HFFc6 (cell line): ENCODE data around the gene ASTN2. TPM values are rescaled to one million over a fixed set of nuclear protein-coding genes. Genes with fewer than 3 reads are reported as not detected.

ENCODE experiments used
- DNase-seq: peaks from one replicate; pipeline ENCODE4 v3.0.0-alpha.2; 2018
- H3K27ac Mint-ChIP-seq: 2 replicates; pipeline ENCODE4 v1.8.0; 2020; ENCODE audit warnings: mild to moderate bottlenecking, mixed read lengths
- H3K27me3 Mint-ChIP-seq: 2 replicates; pipeline ENCODE4 v1.8.0; 2021; ENCODE audit warnings: mild to moderate bottlenecking, moderate library complexity, mixed read lengths; ENCODE audit not compliant: insufficient read depth
- H3K36me3 Mint-ChIP-seq: 2 replicates; pipeline ENCODE4 v1.8.0; 2021; ENCODE audit warnings: low read depth, mixed read lengths
- H3K4me1 Mint-ChIP-seq: 2 replicates; pipeline ENCODE4 v1.8.0; 2020; ENCODE audit warnings: low read depth, mixed read lengths
- H3K4me3 Mint-ChIP-seq: 2 replicates; pipeline ENCODE4 v1.8.0; 2020; ENCODE audit warnings: mild to moderate bottlenecking, moderate library complexity, mixed read lengths
- H3K9me3 Mint-ChIP-seq: 2 replicates; pipeline ENCODE4 v1.8.0; 2020; ENCODE audit warnings: mild to moderate bottlenecking, mixed read lengths
- total RNA-seq, 6 experiments: library from RNA; stranded (reverse); fragmentation: NEBNext Ultra II Directional; extraction: Animal tissue kit (Norgen Biotek cat#: 25700); gene quantifications; 2 replicates in 1 of 6; 3 replicates in 5 of 6; pipeline ENCODE4 v1.2.3, GENCODE V29; 2021
- TF ChIP-seq, protein P1 (sequence below): fragments of 200-600 bp; sonication (generic); IDR thresholded peaks from 2 replicates; pipeline ENCODE4 v1.5.0; 2021; ENCODE audit warnings: antibody characterized with exemption, mild to moderate bottlenecking

Gene ASTN2
- total RNA-seq, 6 experiments from 2014 or later = 7.3 to 9.7 (median 8.3) TPM

DNA sequence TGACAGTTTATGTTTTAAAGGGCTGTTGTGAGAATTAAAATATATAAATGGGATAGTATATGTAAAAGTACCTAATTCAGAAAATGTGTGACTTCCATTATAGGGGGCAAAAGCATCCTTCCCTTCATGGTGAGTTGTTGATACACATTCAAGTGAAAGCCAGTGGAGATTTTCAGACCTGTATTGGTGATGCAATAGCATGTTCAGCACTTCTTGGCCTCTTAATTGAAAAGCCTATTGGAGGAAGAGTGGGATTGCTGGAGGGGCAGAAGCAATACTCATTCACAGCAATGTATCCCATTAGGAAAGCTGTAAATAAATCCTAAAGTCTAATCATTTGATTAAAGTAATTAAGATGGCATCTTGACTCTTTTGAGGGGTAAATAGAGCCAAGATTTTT, 710.4 kb downstream of the ASTN2 start:
- Mint-ChIP-seq H3K4me3 (no peak overlapping the region), H3K27ac (no peak overlapping the region), H3K9me3 (no peaks in the 10 kb centered on the region), H3K36me3 (peaks cover 32% of the 10 kb centered on the region), H3K4me1 (peaks cover 60% of the 10 kb centered on the region), H3K27me3 (no peaks in the 10 kb centered on the region)
- TF ChIP-seq, protein P1, sequence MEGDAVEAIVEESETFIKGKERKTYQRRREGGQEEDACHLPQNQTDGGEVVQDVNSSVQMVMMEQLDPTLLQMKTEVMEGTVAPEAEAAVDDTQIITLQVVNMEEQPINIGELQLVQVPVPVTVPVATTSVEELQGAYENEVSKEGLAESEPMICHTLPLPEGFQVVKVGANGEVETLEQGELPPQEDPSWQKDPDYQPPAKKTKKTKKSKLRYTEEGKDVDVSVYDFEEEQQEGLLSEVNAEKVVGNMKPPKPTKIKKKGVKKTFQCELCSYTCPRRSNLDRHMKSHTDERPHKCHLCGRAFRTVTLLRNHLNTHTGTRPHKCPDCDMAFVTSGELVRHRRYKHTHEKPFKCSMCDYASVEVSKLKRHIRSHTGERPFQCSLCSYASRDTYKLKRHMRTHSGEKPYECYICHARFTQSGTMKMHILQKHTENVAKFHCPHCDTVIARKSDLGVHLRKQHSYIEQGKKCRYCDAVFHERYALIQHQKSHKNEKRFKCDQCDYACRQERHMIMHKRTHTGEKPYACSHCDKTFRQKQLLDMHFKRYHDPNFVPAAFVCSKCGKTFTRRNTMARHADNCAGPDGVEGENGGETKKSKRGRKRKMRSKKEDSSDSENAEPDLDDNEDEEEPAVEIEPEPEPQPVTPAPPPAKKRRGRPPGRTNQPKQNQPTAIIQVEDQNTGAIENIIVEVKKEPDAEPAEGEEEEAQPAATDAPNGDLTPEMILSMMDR = no peak
- DNase-seq = no peak

- Mint-ChIP-seq H3K27me3 (no peaks in the 10 kb centered on the region), H3K36me3 (peaks cover 38% of the 10 kb centered on the region), H3K27ac (no peak overlapping the region), H3K4me1 (peaks cover 60% of the 10 kb centered on the region), H3K4me3 (no peak overlapping the region), H3K9me3 (no peaks in the 10 kb centered on the region)
- DNase-seq = no peak
- TF ChIP-seq, protein P1 = no peak
Observed at GRCh38 chr9:116703634-116704033, 711.2 kb downstream of the ASTN2 start.

DNA sequence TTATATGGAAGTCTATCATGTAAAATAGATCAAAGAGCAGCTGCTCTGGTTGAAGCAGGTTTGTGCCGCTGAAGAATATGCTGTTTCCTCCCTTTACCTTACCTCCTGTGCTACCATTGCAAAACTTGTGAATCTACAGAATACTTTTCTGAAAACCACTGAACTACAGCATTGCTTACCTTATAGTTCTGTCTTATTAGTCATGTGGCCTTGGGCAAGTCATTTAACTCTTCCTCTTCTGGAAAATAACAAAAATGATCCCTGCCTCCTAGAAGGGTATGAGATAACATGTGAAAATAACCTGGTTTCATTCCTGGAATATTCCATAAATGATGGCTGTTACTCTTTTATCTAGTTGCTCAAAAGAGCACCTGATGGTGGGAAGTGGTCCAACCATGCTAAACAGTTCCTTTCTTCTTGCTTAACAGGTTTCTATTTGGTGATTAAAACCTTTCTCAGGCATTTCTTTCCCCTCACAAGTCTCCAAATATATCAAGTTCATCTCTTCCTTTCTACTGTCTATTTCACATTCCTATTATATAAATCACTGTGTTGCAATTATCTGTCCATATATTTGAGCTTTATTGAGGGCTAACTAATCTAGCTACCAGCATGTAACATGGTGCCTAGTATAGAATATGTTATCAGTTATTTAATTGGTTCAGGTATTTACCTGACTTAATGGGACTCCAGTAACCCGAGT, 712.8 kb downstream of the ASTN2 start:
- Mint-ChIP-seq H3K27me3 (no peaks in the 10 kb centered on the region), H3K27ac (peak overlapping the region; percentile 57), H3K9me3 (no peaks in the 10 kb centered on the region), H3K4me3 (0 out of 2 replicates have a peak overlapping the region, but pooled peaks have one; percentile 13), H3K36me3 (peaks cover 48% of the 10 kb centered on the region), H3K4me1 (peaks cover 64% of the 10 kb centered on the region)
- TF ChIP-seq, protein P1 = no peak
- DNase-seq = no peak

GRCh38 chr9:116700882-116701865, 713.7 kb downstream of the ASTN2 start:
- Mint-ChIP-seq H3K4me1 (peaks cover 70% of the 10 kb centered on the region), H3K27ac (peak overlapping the region; percentile 57), H3K27me3 (no peaks in the 10 kb centered on the region), H3K36me3 (peaks cover 48% of the 10 kb centered on the region), H3K9me3 (no peaks in the 10 kb centered on the region), H3K4me3 (0 out of 2 replicates have a peak overlapping the region, but pooled peaks have one; percentile 13)
- no peak for DNase-seq
- TF ChIP-seq, protein P1 = no peak

DNA sequence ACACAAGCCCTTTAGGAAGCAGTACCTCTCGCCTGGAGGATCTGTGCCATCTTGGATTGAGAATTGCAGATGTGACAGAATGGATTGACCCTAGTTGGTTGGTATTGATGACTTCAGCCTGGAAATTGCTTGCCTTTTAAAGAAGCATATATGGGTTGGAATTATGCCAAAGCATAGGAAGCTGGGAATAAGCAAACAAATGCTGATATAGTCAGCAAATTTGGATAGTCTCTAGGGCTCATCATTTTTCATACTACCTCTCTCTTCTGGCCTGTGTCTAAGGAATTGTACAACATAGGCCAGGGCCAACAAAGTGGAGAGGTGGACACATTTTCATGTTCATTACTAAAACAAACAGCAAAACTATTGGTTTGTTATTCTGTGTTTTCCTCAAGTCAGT, 714.6 kb downstream of the ASTN2 start:
- Mint-ChIP-seq H3K27ac (peak overlapping the region; percentile 9; the same call in 1 of the 2 replicates), H3K4me3 (no peak overlapping the region), H3K27me3 (no peaks in the 10 kb centered on the region), H3K4me1 (peaks cover 71% of the 10 kb centered on the region), H3K36me3 (peaks cover 57% of the 10 kb centered on the region), H3K9me3 (no peaks in the 10 kb centered on the region)
- no peak for DNase-seq
- TF ChIP-seq, protein P1 = no peak
